ENCODE data around the gene MNT.

The MNT gene

GRCh38 chr17:2380226-2380922 lies 20.5 kb downstream of the MNT start:
- DNase-seq (ENCODE audit: low read depth), result no peak

- no peak for DNase-seq (ENCODE audit: low read depth)
Observed at GRCh38 chr17:2379489-2380225, 21.2 kb downstream of the MNT start.

GRCh38 chr17:2378905-2379304 lies 22.0 kb downstream of the MNT start:
- no peak for DNase-seq (ENCODE audit: low read depth)

- no peak for DNase-seq (ENCODE audit: low read depth)
Observed at GRCh38 chr17:2377659-2378058, 23.2 kb downstream of the MNT start.

GRCh38 chr17:2376107-2376506 lies 24.8 kb downstream of the MNT start:
- DNase-seq (ENCODE audit: low read depth), result no peak

- no peak for DNase-seq (ENCODE audit: low read depth)
Observed at GRCh38 chr17:2375406-2375805, 25.5 kb downstream of the MNT start.

- DNase-seq (ENCODE audit: low read depth), result no peak
Observed at GRCh38 chr17:2374549-2375285, 26.1 kb downstream of the MNT start.

- DNase-seq (ENCODE audit: low read depth), result no peak
Observed at GRCh38 chr17:2373179-2373578, 27.7 kb downstream of the MNT start.

- no peak for DNase-seq (ENCODE audit: low read depth)
Observed at GRCh38 chr17:2372681-2373080, 28.2 kb downstream of the MNT start.

GRCh38 chr17:2372180-2372579 lies 28.7 kb downstream of the MNT start:
- DNase-seq (ENCODE audit: low read depth), result no peak

- DNase-seq (ENCODE audit: low read depth), result no peak
Observed at GRCh38 chr17:2371183-2372130, 29.4 kb downstream of the MNT start.

- no peak for DNase-seq (ENCODE audit: low read depth)
Observed at GRCh38 chr17:2370211-2370589, 30.7 kb downstream of the MNT start.

- DNase-seq (ENCODE audit: low read depth), result no peak
Observed at GRCh38 chr17:2369551-2370210, 31.2 kb downstream of the MNT start.

- DNase-seq (ENCODE audit: low read depth), result no peak
Observed at GRCh38 chr17:2369039-2369438, 31.8 kb downstream of the MNT start.

GRCh38 chr17:2368359-2368758 lies 32.5 kb downstream of the MNT start:
- no peak for DNase-seq (ENCODE audit: low read depth)

GRCh38 chr17:2366747-2367494 lies 33.9 kb downstream of the MNT start:
- DNase-seq (ENCODE audit: low read depth), result no peak

- DNase-seq (ENCODE audit: low read depth), result no peak
Observed at GRCh38 chr17:2365132-2365531, 35.7 kb downstream of the MNT start.

GRCh38 chr17:2364763-2365116 lies 36.1 kb downstream of the MNT start:
- DNase-seq (ENCODE audit: low read depth), result no peak

GRCh38 chr17:2363851-2364762 lies 36.8 kb downstream of the MNT start:
- DNase-seq (ENCODE audit: low read depth), result no peak

- no peak for DNase-seq (ENCODE audit: low read depth)
Observed at GRCh38 chr17:2363318-2363717, 37.5 kb downstream of the MNT start.

All from GM04504 (cell line).